K562 (cell line): ENCODE measurements around the gene PHLDB3. TPM values are rescaled to one million over a fixed set of nuclear protein-coding genes. Genes with fewer than 3 reads are reported as not detected.

Experiments
- BCLAF1 ChIP-seq, 2 experiments: fragments of 450-650 bp in 1 of 2; IDR thresholded peaks; 2 replicates each; pipeline ENCODE4 v1.6.1; 2011 to 2017; ENCODE audit warnings: low read depth in 2 of 2, antibody characterized with exemption in 1 of 2, borderline replicate concordance in 1 of 2, low read length in 1 of 2, mild to moderate bottlenecking in 1 of 2, mixed read lengths in 1 of 2; ENCODE audit not compliant: control insufficient read depth in 1 of 2
- ETS2 ChIP-seq: IDR thresholded peaks from 2 replicates; pipeline ENCODE4 v1.6.1; 2016; ENCODE audit warnings: borderline replicate concordance, missing genetic modification characterization, mild to moderate bottlenecking, moderate library complexity, missing compliant biosample characterization; ENCODE audit not compliant: poor library complexity, severe bottlenecking
- ETV1 ChIP-seq: fragments of 450-650 bp; conservative IDR thresholded peaks from 2 replicates; pipeline ENCODE4 v1.6.1; 2016; ENCODE audit warnings: missing genetic modification characterization, control low read depth, low read depth, missing compliant biosample characterization
- ETV5 ChIP-seq: sonication (generic); formaldehyde crosslinking; IDR thresholded peaks from 2 replicates; pipeline ENCODE4 v1.4.0; 2020; ENCODE audit warnings: low read depth, mild to moderate bottlenecking, missing genetic modification reagents
- FOXO4 ChIP-seq: fragments of 450-650 bp; formaldehyde crosslinking; IDR thresholded peaks from 2 replicates; pipeline ENCODE4 v1.4.0; 2020; ENCODE audit warnings: mild to moderate bottlenecking, moderate library complexity
- PCBP1 ChIP-seq: fragments of 200-400 bp; formaldehyde crosslinking; IDR thresholded peaks from 2 replicates; pipeline ENCODE4 v1.6.1; 2018; ENCODE audit warnings: mild to moderate bottlenecking, low read depth, low read length; ENCODE audit not compliant: poor library complexity, severe bottlenecking
- POLR3G ChIP-seq: IDR thresholded peaks from 2 replicates; pipeline ENCODE4 v1.6.1; 2011; ENCODE audit not compliant: insufficient read length, insufficient replicate concordance; ENCODE audit errors: extremely low read depth
- PYGO2 ChIP-seq: fragments of 450-650 bp; IDR thresholded peaks from 2 replicates; pipeline ENCODE4 v1.6.1; 2016; ENCODE audit warnings: mild to moderate bottlenecking, missing genetic modification characterization, moderate library complexity, missing compliant biosample characterization
- SMAD2 ChIP-seq: fragments of 150-350 bp; IDR thresholded peaks from 2 replicates; pipeline ENCODE4 v1.6.1; 2014; ENCODE audit warnings: low read depth, mild to moderate bottlenecking, low read length
- TRIM24 ChIP-seq, 2 experiments: fragments of 450-650 bp; IDR thresholded peaks; 2 replicates each; pipeline ENCODE4 v1.6.1; 2016
- ZBTB1 ChIP-seq: sonication (generic); formaldehyde crosslinking; IDR thresholded peaks from 2 replicates; pipeline ENCODE4 v1.8.1; 2023; ENCODE audit warnings: missing genetic modification reagents, low read depth, mild to moderate bottlenecking, borderline replicate concordance
- ZC3H11A ChIP-seq: IDR thresholded peaks from 2 replicates; pipeline ENCODE4 v1.6.1; 2012; ENCODE audit warnings: low read depth, low read length, improper control_type of control experiment
- ZNF184 ChIP-seq: sonication (generic); formaldehyde crosslinking; IDR thresholded peaks from 2 replicates; pipeline ENCODE4 v1.5.0; 2020; ENCODE audit warnings: missing genetic modification reagents
- ZNF561 ChIP-seq: fragments of 450-650 bp; formaldehyde crosslinking; conservative IDR thresholded peaks from 2 replicates; pipeline ENCODE4 v1.4.0; 2020; ENCODE audit warnings: mild to moderate bottlenecking, moderate library complexity
- ZNF830 ChIP-seq: fragments of 250-450 bp; sonication (Bioruptor Pico); IDR thresholded peaks from 2 replicates; pipeline ENCODE4 v1.5.0; 2021; ENCODE audit warnings: mild to moderate bottlenecking
- polyA plus RNA-seq, 8 experiments: library from polyadenylated mRNA; depleted of rRNA in 4 of 8; stranded (reverse) in 5 of 8; unstranded in 3 of 8; fragments of >200 nt; fragmentation: Nextera tagmentation in 2 of 8; fragmentation: Illumina TruSeq in 1 of 8; extraction: Ambion mirVana in 2 of 8; extraction: Trizol in 1 of 8; gene quantifications; 2 replicates each; pipeline versions ENCODE4 v1.2.1 to v1.2.3, GENCODE V29; 2011 to 2014; ENCODE audit warnings: inconsistent platforms in 1 of 8, missing spikeins in 1 of 8
- total RNA-seq, 7 experiments: library from RNA; depleted of rRNA in 6 of 7; stranded (reverse); fragments of >200 nt in 6 of 7; fragmentation: Illumina TruSeq in 2 of 7; extraction: Trizol in 2 of 7; gene quantifications; 2 replicates each; pipeline versions ENCODE4 v1.2.1 to v1.2.3, GENCODE V29; 2011 to 2021; ENCODE audit warnings: low replicate concordance in 1 of 7
- TF ChIP-seq, protein P1 (sequence below): fragments of 450-650 bp; IDR thresholded peaks from 2 replicates; pipeline ENCODE4 v1.6.1; 2016; ENCODE audit warnings: low read depth, mild to moderate bottlenecking, moderate library complexity
- TF ChIP-seq, protein P2 (sequence below), 3 experiments: fragments of 200-800 bp in 1 of 3; fragments of 250-450 bp in 1 of 3; fragments of 450-650 bp in 1 of 3; sonication (Bioruptor Pico) in 1 of 3; sonication (Bioruptor generic) in 1 of 3; formaldehyde crosslinking in 1 of 3; IDR thresholded peaks; 2 replicates each; pipeline versions ENCODE4 v1.6.1 to v1.8.0; 2016 to 2022; ENCODE audit warnings: mild to moderate bottlenecking in 2 of 3, missing genetic modification characterization in 2 of 3, missing compliant biosample characterization in 1 of 3, moderate library complexity in 1 of 3

Gene PHLDB3
- total and polyA plus RNA-seq, 9 of the 15 experiments (the other 6 are each of a cell fraction or from before 2014, with no cell fraction given) = 0.04 to 23.5 (median 3.9) TPM

DNA sequence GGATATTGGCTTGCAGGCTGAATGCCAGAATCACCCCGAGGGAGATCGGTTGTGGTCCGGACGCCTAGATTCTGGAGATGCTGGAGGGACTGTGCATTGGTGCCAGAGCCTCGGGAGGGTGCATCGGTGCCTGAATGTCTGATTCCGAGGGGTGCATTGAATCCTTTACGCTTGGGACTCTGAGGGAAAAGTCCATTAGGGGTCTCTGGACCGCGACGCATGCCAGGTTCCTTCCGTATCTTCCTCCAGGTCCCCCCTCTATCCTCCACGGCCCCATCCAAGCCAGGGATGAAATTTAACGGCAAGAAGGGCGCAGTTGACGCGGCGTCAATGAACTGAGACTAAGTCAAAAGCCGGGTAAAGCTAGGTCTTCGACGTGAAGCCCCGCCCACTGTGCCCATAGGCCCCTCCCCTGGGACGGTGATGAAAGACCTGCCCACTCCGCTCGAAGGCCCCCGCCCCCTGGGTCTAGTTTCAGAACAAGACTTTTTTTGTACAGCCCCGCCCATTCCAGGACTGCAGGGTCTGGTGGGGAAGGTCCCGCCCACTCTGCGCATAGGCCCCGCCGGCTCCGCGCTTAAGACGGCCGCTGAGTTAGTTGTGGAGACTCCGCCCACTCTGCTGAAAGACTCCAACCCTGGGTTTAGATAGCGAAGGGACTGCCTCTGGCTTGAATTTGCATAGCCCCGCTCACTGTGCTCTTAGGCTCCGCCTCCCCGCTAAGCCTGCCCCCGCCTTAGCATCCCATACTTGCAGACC lies 29.2 kb upstream of the PHLDB3 start (continued):
- TF ChIP-seq FOXO4 (CRISPR knock-in tag) (no peak), BCLAF1 (IDR thresholded peaks at IDR 0.05; ENCODE audit: borderline replicate concordance in 1 of 2, control insufficient read depth in 1 of 2, low read depth in 2 of 2, low read length in 1 of 2) (no peak), SMAD2 (no peak), PCBP1 (no peak), POLR3G (no peak), ETV5 (CRISPR knock-in tag) (no peak), ZNF830 (no peak), PYGO2 (tag) (no peak), ZNF561 (CRISPR knock-in tag) (no peak), ZBTB1 (0 out of 2 replicates have a peak, but pooled peaks have one; percentile 53), ZNF184 (no peak), ETV1 (tag) (no peak), ZC3H11A (no peak), ETS2 (tag) (no peak), TRIM24 (IDR thresholded peaks at IDR 0.05) (no peak)
- TF ChIP-seq, protein P1, sequence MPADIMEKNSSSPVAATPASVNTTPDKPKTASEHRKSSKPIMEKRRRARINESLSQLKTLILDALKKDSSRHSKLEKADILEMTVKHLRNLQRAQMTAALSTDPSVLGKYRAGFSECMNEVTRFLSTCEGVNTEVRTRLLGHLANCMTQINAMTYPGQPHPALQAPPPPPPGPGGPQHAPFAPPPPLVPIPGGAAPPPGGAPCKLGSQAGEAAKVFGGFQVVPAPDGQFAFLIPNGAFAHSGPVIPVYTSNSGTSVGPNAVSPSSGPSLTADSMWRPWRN = no peak
- TF ChIP-seq, protein P2, sequence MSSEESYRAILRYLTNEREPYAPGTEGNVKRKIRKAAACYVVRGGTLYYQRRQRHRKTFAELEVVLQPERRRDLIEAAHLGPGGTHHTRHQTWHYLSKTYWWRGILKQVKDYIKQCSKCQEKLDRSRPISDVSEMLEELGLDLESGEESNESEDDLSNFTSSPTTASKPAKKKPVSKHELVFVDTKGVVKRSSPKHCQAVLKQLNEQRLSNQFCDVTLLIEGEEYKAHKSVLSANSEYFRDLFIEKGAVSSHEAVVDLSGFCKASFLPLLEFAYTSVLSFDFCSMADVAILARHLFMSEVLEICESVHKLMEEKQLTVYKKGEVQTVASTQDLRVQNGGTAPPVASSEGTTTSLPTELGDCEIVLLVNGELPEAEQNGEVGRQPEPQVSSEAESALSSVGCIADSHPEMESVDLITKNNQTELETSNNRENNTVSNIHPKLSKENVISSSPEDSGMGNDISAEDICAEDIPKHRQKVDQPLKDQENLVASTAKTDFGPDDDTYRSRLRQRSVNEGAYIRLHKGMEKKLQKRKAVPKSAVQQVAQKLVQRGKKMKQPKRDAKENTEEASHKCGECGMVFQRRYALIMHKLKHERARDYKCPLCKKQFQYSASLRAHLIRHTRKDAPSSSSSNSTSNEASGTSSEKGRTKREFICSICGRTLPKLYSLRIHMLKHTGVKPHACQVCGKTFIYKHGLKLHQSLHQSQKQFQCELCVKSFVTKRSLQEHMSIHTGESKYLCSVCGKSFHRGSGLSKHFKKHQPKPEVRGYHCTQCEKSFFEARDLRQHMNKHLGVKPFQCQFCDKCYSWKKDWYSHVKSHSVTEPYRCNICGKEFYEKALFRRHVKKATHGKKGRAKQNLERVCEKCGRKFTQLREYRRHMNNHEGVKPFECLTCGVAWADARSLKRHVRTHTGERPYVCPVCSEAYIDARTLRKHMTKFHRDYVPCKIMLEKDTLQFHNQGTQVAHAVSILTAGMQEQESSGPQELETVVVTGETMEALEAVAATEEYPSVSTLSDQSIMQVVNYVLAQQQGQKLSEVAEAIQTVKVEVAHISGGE (CRISPR knock-in tag; IDR thresholded peaks at IDR 0.05) = no peak
